Heart right ventricle (tissue), 16 donors: ENCODE data around the gene ADIRF. TPM values are rescaled to one million over a fixed set of nuclear protein-coding genes. Genes with fewer than 3 reads are reported as not detected.
"Not testable (repeated sequence)": the region's sequence is repeated elsewhere in the genome, so short reads cannot be mapped to it uniquely, and the experiment has no call there.

ENCODE experiments used
- ATAC-seq, 8 donors: fragments of 200-7000 bp; cut with Tn5 transposase; one replicate each; pipeline ENCODE4 v1.9.1; 2020; ENCODE audit warnings: mild to moderate bottlenecking in 8 of 8, moderate library complexity in 8 of 8, moderate number of reproducible peaks in 1 of 8
- DNase-seq, 2 donors: peaks; one replicate each; pipeline ENCODE4 v3.0.0-alpha.2; 2020
- H3K27ac ChIP-seq, 10 donors: fragments of 200-600 bp; sonication (generic) in 2 of 10; one replicate each; pipeline versions ENCODE4 v1.5.0 to v1.8.0; 2020 to 2022; ENCODE audit warnings: mild to moderate bottlenecking in 3 of 10
- H3K27me3 ChIP-seq, 7 donors: fragments of 200-600 bp; one replicate each; pipeline ENCODE4 v1.8.0; 2021 to 2022; ENCODE audit warnings: mild to moderate bottlenecking in 2 of 7
- H3K36me3 ChIP-seq, 9 donors: fragments of 200-600 bp; sonication (generic) in 1 of 9; one replicate each; pipeline versions ENCODE4 v1.5.0 to v1.8.0; 2020 to 2022; ENCODE audit warnings: mild to moderate bottlenecking in 2 of 9
- H3K4me1 ChIP-seq, 9 donors: fragments of 200-600 bp; sonication (generic) in 1 of 9; one replicate each; pipeline versions ENCODE4 v1.5.0 to v1.8.0; 2020 to 2022; ENCODE audit warnings: mild to moderate bottlenecking in 4 of 9
- H3K4me3 ChIP-seq, 10 donors: fragments of 200-600 bp; sonication (generic) in 2 of 10; one replicate each; pipeline versions ENCODE4 v1.5.0 to v1.8.0; 2020 to 2022; ENCODE audit warnings: mild to moderate bottlenecking in 7 of 10, moderate library complexity in 2 of 10
- H3K9me3 ChIP-seq, 11 donors: fragments of 200-600 bp in 10 of 11; sonication (generic) in 2 of 11; one replicate each; pipeline versions ENCODE4 v1.5.0 to v1.8.0; 2013 to 2022; ENCODE audit warnings: mild to moderate bottlenecking in 2 of 11, control low read depth in 1 of 11, moderate library complexity in 1 of 11
- WGBS, 2 donors: extraction: QIAGEN DNeasy Blood & Tissue Kit; methylation state at CpG; one replicate each; pipeline ENCODE4 v1.1.7; 2013; ENCODE audit warnings: inconsistent platforms in 1 of 2; 5-methylcytosine and 5-hydroxymethylcytosine counted together
- intact Hi-C, 10 donors: fragments of 100-400 bp; cut with DNase I; formaldehyde crosslinking; loops; one replicate each; pipeline versions ENCODE4 v1.11.1 to v1.14.2; 2022
- polyA plus RNA-seq, 2 donors: library from polyadenylated mRNA; stranded (reverse); fragments of 200-250 nt; gene quantifications; one replicate each; pipeline ENCODE4 v1.2.3, GENCODE V29; 2013
- total RNA-seq, 10 donors: library from RNA; stranded (reverse); fragmentation: NEBNext Ultra II Directional in 3 of 10; extraction: Animal tissue kit (Norgen Biotek cat#: 25700) in 3 of 10; gene quantifications; one replicate each; pipeline versions ENCODE4 v1.2.1 to v1.2.4, GENCODE V29; 2021 to 2023
- donor health status: Arrhythmogenic right ventricular cardiomyopathy.
- donor health status: ischemic (EF 13 %, LVEDD 7.1; RV severe dilation, severe dysfunction).
- donor health status: healthy with polysubstance abuse.
- donor health status: DM: no; HTN: yes; CAD: no.
- donor health status: DM: no; HTN: no; CAD: no.
- donor health status: ischemic (EF 25% LVEDD 6.9; RV normal size, moderate dysfunction).
- donor health status: ischemic (EF 25% LVEDD 5.7; RV mildly dilated, moderate dysfunction).
- donor health status: healthy.
- donor health status: DM: yes; HTN: yes; CAD: no.
- donor health status: Ischemic cardiomyopathy.
- donor health status: ischemic (EF 35%, LVEDD 5.7; RV mildly dilated, moderate dysfunction).
- donor health status: nonischemic (EF 11% LVEDD 7.7; RV severe dilation, severe dysfunction).
- donor health status: DM: yes; HTN: yes; CAD: no.
- donor health status: PGD.
- donor health status: ischemic (EF 29% LVEDD 5.4; RV normal size, mild dysfunction).
- donor health status: nonischemic (EF 23%, LVEDD 6.1; RV moderate dilation, normal function).

The ADIRF gene
- total and polyA plus RNA-seq, 12 donors, result 18.5 to 234 (median 42.2) TPM

GRCh38 chr10:87018127-87018526, 49.8 kb downstream of the ADIRF start:
- WGBS, 2 donors, result 78 to 81% methylated on average over 6 of the region's 6 CpGs
- H3K27me3 ChIP-seq, DNase-seq, H3K9me3 ChIP-seq, intact Hi-C loops, H3K4me1 ChIP-seq, H3K4me3 ChIP-seq, H3K27ac ChIP-seq, H3K36me3 ChIP-seq, ATAC-seq: not testable (repeated sequence)

- H3K27ac ChIP-seq, DNase-seq, ATAC-seq, H3K4me1 ChIP-seq, H3K9me3 ChIP-seq, H3K27me3 ChIP-seq, intact Hi-C loops, H3K4me3 ChIP-seq, H3K36me3 ChIP-seq: not testable (repeated sequence)
- WGBS, 2 donors, result 80 to 82% methylated on average over 6 of the region's 6 CpGs
Observed at GRCh38 chr10:87019066-87019465, 50.8 kb downstream of the ADIRF start.

GRCh38 chr10:87019504-87019903, 51.2 kb downstream of the ADIRF start:
- intact Hi-C loops, H3K27me3 ChIP-seq, H3K27ac ChIP-seq, H3K4me1 ChIP-seq, H3K4me3 ChIP-seq, H3K36me3 ChIP-seq, ATAC-seq, DNase-seq, H3K9me3 ChIP-seq: not testable (repeated sequence)
- 89 to 96% methylated on average over 1 of the region's 1 CpG for WGBS, 2 donors

- WGBS, 2 donors, result 89 to 95% methylated on average over 9 of the region's 9 CpGs
Observed at GRCh38 chr10:87020056-87020455, 51.8 kb downstream of the ADIRF start, which contains the start of gene FAM25A. TSS of gene FAM25A (plus strand) at chr10:87020294. CDS start at chr10:87020325, 31 bp downstream.

More at GRCh38 chr10:87020056-87020455, 51.8 kb downstream of the ADIRF start, which contains the start of gene FAM25A:
- H3K27me3 ChIP-seq, ATAC-seq, DNase-seq, H3K9me3 ChIP-seq, intact Hi-C loops, H3K4me1 ChIP-seq, H3K4me3 ChIP-seq, H3K27ac ChIP-seq, H3K36me3 ChIP-seq: not testable (repeated sequence)

Other genes starting within 250 kb of the ADIRF start
- 10 to 100 TPM; 34.4 to 69.0 (median 47.7) TPM for gene BMPR1A, start 211.9 kb upstream of the ADIRF start, total RNA-seq
- gene BMPR1A, start 211.9 kb upstream of the ADIRF start, polyA plus RNA-seq, result 10 to 100 TPM in 1 of 2 donors, 1 to 10 TPM in 1; 6.7 to 10.3 TPM
- 10 to 100 TPM; 23.4 to 43.2 (median 36.2) TPM for gene MMRN2, start 10.9 kb upstream of the ADIRF start, total RNA-seq
- 10 to 100 TPM; 22.5 to 31.7 TPM for gene MMRN2, start 10.9 kb upstream of the ADIRF start, polyA plus RNA-seq
- gene SNCG, start 9.9 kb upstream of the ADIRF start, total RNA-seq, result 10 to 100 TPM in 9 of 10 donors, 1 to 10 TPM in 1; 9.4 to 21.4 (median 12.6) TPM
- gene SNCG, start 9.9 kb upstream of the ADIRF start, polyA plus RNA-seq, result 10 to 100 TPM; 35.2 to 68.0 TPM
- gene FAM25A, start 51.8 kb downstream of the ADIRF start, total RNA-seq, result not detected
- not detected for gene FAM25A, start 51.8 kb downstream of the ADIRF start, polyA plus RNA-seq
- 100 to 1,000 TPM in 7 of 10 donors, 10 to 100 TPM in 3; 85.9 to 130 (median 119) TPM for gene GLUD1, start 126.4 kb downstream of the ADIRF start, total RNA-seq
- gene GLUD1, start 126.4 kb downstream of the ADIRF start, polyA plus RNA-seq, result 10 to 100 TPM; 38.0 to 66.8 TPM
- 10 to 100 TPM in 8 of 10 donors, 1 to 10 TPM in 2; 9.5 to 16.1 (median 11.6) TPM for gene SHLD2, start 126.7 kb downstream of the ADIRF start, total RNA-seq
- gene SHLD2, start 126.7 kb downstream of the ADIRF start, polyA plus RNA-seq, result 10 to 100 TPM in 1 of 2 donors, 1 to 10 TPM in 1; 9.4 to 10.0 TPM